ENCODE results near the gene ABCB8. TPM values are rescaled to one million over a fixed set of nuclear protein-coding genes. Genes with fewer than 3 reads are reported as not detected.
A peak's percentile ranks its signal among the peaks of the same experiment; 100 is the strongest.

The ABCB8 gene
- total and polyA plus RNA-seq, 4 donors: 12.4 to 30.2 (median 22.5) TPM

GRCh38 chr7:151087245-151088018 is 59.2 kb downstream of the ABCB8 start:
- under 1% methylated on average over 70 of the region's 70 CpGs for WGBS
- H3K9ac ChIP-seq (ENCODE audit: low read depth in 1 of 2, low read length in 2 of 2): peak overlapping the region; percentile 67 to 81
- H3K27me3 ChIP-seq (ENCODE audit: control insufficient read depth in 4 of 4, insufficient read depth in 4 of 4, low read length in 3 of 4): no peaks in the 10 kb centered on the region
- peak overlapping the region; percentile 75 to 91 (median 83) for H3K4me3 ChIP-seq (ENCODE audit: low read depth in 1 of 3, low read length in 3 of 3)
- H3K36me3 ChIP-seq (ENCODE audit: control insufficient read depth in 4 of 4, insufficient read depth in 3 of 4, low read depth in 1 of 4, low read length in 3 of 4): no peaks in the 10 kb centered on the region
- DNase-seq (ENCODE audit: low spot score): no peak
- TF ChIP-seq MAX (IDR thresholded peaks at IDR 0.05): no peak
- peak; percentile 67 for TF ChIP-seq HNF4G (IDR thresholded peaks at IDR 0.05)
- TF ChIP-seq, protein P1, sequence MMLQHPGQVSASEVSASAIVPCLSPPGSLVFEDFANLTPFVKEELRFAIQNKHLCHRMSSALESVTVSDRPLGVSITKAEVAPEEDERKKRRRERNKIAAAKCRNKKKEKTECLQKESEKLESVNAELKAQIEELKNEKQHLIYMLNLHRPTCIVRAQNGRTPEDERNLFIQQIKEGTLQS (IDR thresholded peaks at IDR 0.05): no peak
- TF ChIP-seq, protein P2, sequence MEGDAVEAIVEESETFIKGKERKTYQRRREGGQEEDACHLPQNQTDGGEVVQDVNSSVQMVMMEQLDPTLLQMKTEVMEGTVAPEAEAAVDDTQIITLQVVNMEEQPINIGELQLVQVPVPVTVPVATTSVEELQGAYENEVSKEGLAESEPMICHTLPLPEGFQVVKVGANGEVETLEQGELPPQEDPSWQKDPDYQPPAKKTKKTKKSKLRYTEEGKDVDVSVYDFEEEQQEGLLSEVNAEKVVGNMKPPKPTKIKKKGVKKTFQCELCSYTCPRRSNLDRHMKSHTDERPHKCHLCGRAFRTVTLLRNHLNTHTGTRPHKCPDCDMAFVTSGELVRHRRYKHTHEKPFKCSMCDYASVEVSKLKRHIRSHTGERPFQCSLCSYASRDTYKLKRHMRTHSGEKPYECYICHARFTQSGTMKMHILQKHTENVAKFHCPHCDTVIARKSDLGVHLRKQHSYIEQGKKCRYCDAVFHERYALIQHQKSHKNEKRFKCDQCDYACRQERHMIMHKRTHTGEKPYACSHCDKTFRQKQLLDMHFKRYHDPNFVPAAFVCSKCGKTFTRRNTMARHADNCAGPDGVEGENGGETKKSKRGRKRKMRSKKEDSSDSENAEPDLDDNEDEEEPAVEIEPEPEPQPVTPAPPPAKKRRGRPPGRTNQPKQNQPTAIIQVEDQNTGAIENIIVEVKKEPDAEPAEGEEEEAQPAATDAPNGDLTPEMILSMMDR (IDR thresholded peaks at IDR 0.05; ENCODE audit: low read depth, low read length, missing input control): peak; percentile 16
- TF ChIP-seq GABPA (IDR thresholded peaks at IDR 0.05 in 1 of 2, conservative IDR thresholded peaks at IDR 0.05 in 1 of 2): peak in 1 of 2 donors; percentile 61
- peak; percentile 89 to 90 for TF ChIP-seq HNF4A (conservative IDR thresholded peaks at IDR 0.05)
- TF ChIP-seq TAF1 (conservative IDR thresholded peaks at IDR 0.05): no peak
- no peak for TF ChIP-seq FOXA1 (IDR thresholded peaks at IDR 0.05)
- TF ChIP-seq RAD21 (IDR thresholded peaks at IDR 0.05): peak in 1 of 2 donors; percentile 26
- TF ChIP-seq REST (IDR thresholded peaks at IDR 0.05): no peak
- TF ChIP-seq EGR1 (IDR thresholded peaks at IDR 0.05; ENCODE audit: low read depth in 2 of 2): no peak
- TF ChIP-seq YY1 (IDR thresholded peaks at IDR 0.05): peak; percentile 53
- no peak for TF ChIP-seq ZBTB33 (IDR thresholded peaks at IDR 0.05)
- peak; percentile 38 to 49 for TF ChIP-seq RXRA (IDR thresholded peaks at IDR 0.05)
- TF ChIP-seq FOXA2 (IDR thresholded peaks at IDR 0.05): no peak
- peak; percentile 77 for TF ChIP-seq SP1 (IDR thresholded peaks at IDR 0.05)
- TF ChIP-seq JUND (IDR thresholded peaks at IDR 0.05): no peak
- TF ChIP-seq NR2F2 (IDR thresholded peaks at IDR 0.05): no peak
- peaks cover 15 to 62% (median 47%) of the 10 kb centered on the region in 4 donors for H3K4me1 ChIP-seq (ENCODE audit: control insufficient read depth in 4 of 4, insufficient read depth in 4 of 4, low read length in 3 of 4)
- H3K9me3 ChIP-seq (ENCODE audit: control insufficient read depth in 4 of 4, low read length in 3 of 4): no peaks in the 10 kb centered on the region
- peak overlapping the region; percentile 81 to 93 for H3K27ac ChIP-seq (ENCODE audit: low read depth in 1 of 2, low read length in 2 of 2)

Data from liver (tissue), 9 donors.